ENCODE data around the gene CXCR4. TPM values are rescaled to one million over a fixed set of nuclear protein-coding genes. Genes with fewer than 3 reads are reported as not detected.

The CXCR4 gene
- total and polyA plus RNA-seq, 9 of the 15 experiments (the other 6 are each of a cell fraction or from before 2014, with no cell fraction given): 0.07 to 0.45 (median 0.17) TPM; not detected in 3

- Histone ChIP-seq H3K79me2 (ENCODE audit: control insufficient read depth, insufficient read depth, low read length) (no peaks in the 10 kb centered on the region), H3K4me2 (ENCODE audit: insufficient read depth, low read length) (no peak overlapping the region), H4K20me1 (replicated peaks; ENCODE audit: control insufficient read depth, insufficient read depth, low read length) (no peaks in the 10 kb centered on the region; the same call in 1 of the 2 replicates), H3K27ac (ENCODE audit: extremely low read depth, low read depth, low read length) (no peak overlapping the region), H3K9me3 (replicated peaks; ENCODE audit: control insufficient read depth, insufficient read depth, low read depth, low read length) (no peaks in the 10 kb centered on the region), H2AFZ (ENCODE audit: low read depth, low read length) (no peak overlapping the region), H3K4me3 (no peak overlapping the region), H3K9ac (ENCODE audit: insufficient read depth in 1 of 2, low read depth in 2 of 2, low read length in 2 of 2) (no peak overlapping the region), H3K9me1 (ENCODE audit: control insufficient read depth, insufficient read depth, low read length) (no peaks in the 10 kb centered on the region), H3K27me3 (ENCODE audit: control insufficient read depth in 2 of 2, insufficient read depth in 2 of 2, low read length in 2 of 2) (peaks cover 23 to 32% of the 10 kb centered on the region in 2 experiments), H3K4me1 (replicated peaks in 1 of 2; ENCODE audit: control insufficient read depth in 2 of 2, insufficient read depth in 2 of 2, low read length in 2 of 2) (peaks cover 0 to 19% of the 10 kb centered on the region in 2 experiments; a peak in 3 of 5 replicates), H3K36me3 (ENCODE audit: control insufficient read depth, insufficient read depth, low read length) (no peaks in the 10 kb centered on the region)
- in situ Hi-C loops (cut with MboI) (no loop called here), intact Hi-C loops (cut with micrococcal nuclease) (no loop called here)
- POLR2A ChIA-PET: no interaction called here
- FAIRE-seq: no peak
- TF ChIP-seq ZNF174 (CRISPR knock-in tag; IDR thresholded peaks at IDR 0.05) (no peak), ZEB2 (IDR thresholded peaks at IDR 0.05) (no peak), ESRRA (IDR thresholded peaks at IDR 0.05; ENCODE audit: borderline replicate concordance, low read depth) (no peak), ZHX1 (conservative IDR thresholded peaks at IDR 0.05; ENCODE audit: low read length) (no peak), KLF13 (tag; IDR thresholded peaks at IDR 0.05; ENCODE audit: borderline replicate concordance, low read depth) (no peak), ZNF24 (IDR thresholded peaks at IDR 0.05) (no peak), KDM1A (IDR thresholded peaks at IDR 0.05) (no peak), ZNF384 (IDR thresholded peaks at IDR 0.05; ENCODE audit: low read depth, low read length) (no peak), CLOCK (CRISPR knock-in tag; IDR thresholded peaks at IDR 0.05; ENCODE audit: borderline replicate concordance) (no peak), VEZF1 (CRISPR knock-in tag; IDR thresholded peaks at IDR 0.05) (no peak), CCAR2 (IDR thresholded peaks at IDR 0.05; ENCODE audit: low read depth, low read length) (no peak), KLF10 (CRISPR knock-in tag; IDR thresholded peaks at IDR 0.05) (no peak), NONO (IDR thresholded peaks at IDR 0.05; ENCODE audit: low read depth in 2 of 2, low read length in 1 of 2) (no peak)
- no TSS peak for BruUV-seq (replicated peaks)
- no peak for ATAC-seq
- CTCF ChIA-PET (ENCODE audit: low intra/inter-chr PET ratio): no interaction called here
- DNase-seq (ENCODE audit: extremely low read depth in 1 of 4, low spot score in 3 of 4): no peak
- 0% methylated on average over 3 of the region's 3 CpGs for WGBS (ENCODE audit: insufficient coverage, low coverage, missing lambda C conversion rate)
Observed at GRCh38 chr2:136121204-136121910, 3.4 kb upstream of the CXCR4 start.

Data from K562 (cell line).